Panc1 (cell line): ENCODE data around the gene ADGRF5. TPM values are rescaled to one million over a fixed set of nuclear protein-coding genes. Genes with fewer than 3 reads are reported as not detected.

Source experiments
- ATAC-seq: fragments of 200-7000 bp; cut with Tn5 transposase; 2 replicates; pipeline ENCODE4 v1.9.1; 2020; ENCODE audit warnings: mild to moderate bottlenecking, moderate library complexity
- BruUV-seq: library from RNA; stranded (reverse); fragments of 400-500 nt; replicated peaks from 2 replicates; lab custom pipeline; 2021; lab: Mats Ljungman, UMichigan
- CTCF ChIA-PET: fragments of 300-600 bp; sonication (Branson Sonifier 250); formaldehyde crosslinking; loops from one replicate; lab custom pipeline; 2022; ENCODE audit warnings: antibody characterized with exemption; lab: Charles Lee
- POLR2A ChIA-PET: fragments of 300-600 bp; sonication (Branson Sonifier 250); formaldehyde crosslinking; loops from one replicate; lab custom pipeline; 2022; ENCODE audit warnings: antibody characterized with exemption; lab: Charles Lee
- DNase-seq: peaks from one replicate; pipeline ENCODE4 v3.0.0-alpha.2; 2010; ENCODE audit warnings: low read depth, low spot score
- H3K27ac ChIP-seq: 2 replicates; pipeline ENCODE4 v1.5.1; 2011; ENCODE audit warnings: mild to moderate bottlenecking, low read length, inconsistent platforms
- H3K27me3 ChIP-seq: fragments of 200-500 bp; sonication (Bioruptor generic); 2 replicates; pipeline ENCODE4 v1.6.0; 2014; ENCODE audit warnings: low read length, inconsistent platforms; ENCODE audit not compliant: control insufficient read depth, insufficient read depth
- H3K36me3 ChIP-seq: fragments of 200-500 bp; sonication (Bioruptor generic); 2 replicates; pipeline ENCODE4 v1.5.1; 2014; ENCODE audit warnings: inconsistent platforms, mild to moderate bottlenecking, low read length, moderate library complexity; ENCODE audit not compliant: control insufficient read depth, insufficient read depth
- H3K4me1 ChIP-seq: 2 replicates; pipeline ENCODE4 v1.5.1; 2011; ENCODE audit warnings: inconsistent platforms, mild to moderate bottlenecking, low read length, moderate library complexity; ENCODE audit not compliant: control insufficient read depth, insufficient read depth
- H3K4me3 ChIP-seq, 2 experiments: 2 replicates each; pipeline ENCODE4 v1.5.1; 2011 to 2012; ENCODE audit warnings: low read depth in 2 of 2, low read length in 2 of 2, mild to moderate bottlenecking in 2 of 2, inconsistent platforms in 1 of 2, moderate library complexity in 1 of 2
- H3K9me3 ChIP-seq: fragments of 200-500 bp; sonication (Bioruptor generic); 2 replicates; pipeline ENCODE4 v1.5.1; 2014; ENCODE audit warnings: low read depth, mild to moderate bottlenecking, inconsistent platforms, low read length, moderate library complexity; ENCODE audit not compliant: control insufficient read depth, insufficient read depth
- POLR2AphosphoS5 ChIP-seq: IDR thresholded peaks from 2 replicates; pipeline ENCODE4 v1.6.1; 2012; ENCODE audit warnings: mild to moderate bottlenecking, low read depth, low read length, moderate library complexity
- SIN3A ChIP-seq: IDR thresholded peaks from 2 replicates; pipeline ENCODE4 v1.6.1; 2012; ENCODE audit warnings: low read depth, mild to moderate bottlenecking, low read length, moderate library complexity, borderline replicate concordance; ENCODE audit not compliant: insufficient read depth
- TCF7L2 ChIP-seq: IDR thresholded peaks from 2 replicates; pipeline ENCODE4 v1.6.1; 2011; ENCODE audit warnings: mild to moderate bottlenecking, low read depth, low read length, inconsistent platforms
- in situ Hi-C: cut with HindIII; loops from 2 replicates; pipeline ENCODE4 v1.10.0; 2016; ENCODE audit warnings: low sequenced_read_pairs, low pct_unique_long_range_greater_than_20kb
- intact Hi-C: fragments of 100-400 bp; cut with micrococcal nuclease; formaldehyde crosslinking; loops from one replicate; pipeline ENCODE4 v1.10.0; 2022; ENCODE audit not compliant: unreplicated experiment
- total RNA-seq: library from RNA; stranded (reverse); gene quantifications from one replicate; pipeline ENCODE4 v1.2.1, GENCODE V29; 2021; ENCODE audit not compliant: unreplicated experiment
- TF ChIP-seq, protein P1 (sequence below): fragments of 450-650 bp; IDR thresholded peaks from 2 replicates; pipeline ENCODE4 v1.5.1; 2017; ENCODE audit warnings: mild to moderate bottlenecking
- TF ChIP-seq, protein P2 (sequence below), 2 experiments: IDR thresholded peaks; 2 replicates each; pipeline ENCODE4 v1.6.1; 2011 to 2012; ENCODE audit warnings: low read depth in 2 of 2, control low read depth in 1 of 2, low read length in 1 of 2, mild to moderate bottlenecking in 1 of 2, moderate library complexity in 1 of 2; ENCODE audit not compliant: insufficient read depth in 1 of 2

ADGRF5 gene
- total RNA-seq, 1 experiment from 2014 or later = 0.18 TPM

DNA sequence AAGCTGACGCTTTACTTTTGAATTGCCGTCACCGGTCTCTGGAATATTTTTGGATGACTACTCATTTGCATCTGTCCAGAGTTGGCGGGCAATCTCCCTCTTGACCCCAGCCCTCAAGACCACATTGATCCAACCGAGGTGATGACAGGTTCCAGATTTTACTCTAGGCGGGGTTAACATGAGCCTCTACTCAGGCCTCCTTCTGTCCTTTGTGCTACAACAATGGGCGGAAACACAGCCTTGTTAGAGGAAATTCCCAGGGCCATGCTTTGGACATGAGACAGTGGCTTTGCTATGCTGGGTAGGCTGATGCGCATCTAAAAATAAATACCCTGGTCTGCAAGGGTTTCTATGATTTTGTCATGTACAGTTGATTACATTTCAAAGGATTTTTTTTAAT is 27.0 kb upstream of the ADGRF5 start:
- no peaks in the 10 kb centered on the region for H3K9me3 ChIP-seq
- no peaks in the 10 kb centered on the region for H3K27me3 ChIP-seq
- DNase-seq (no peak), ATAC-seq (no peak)
- no peaks in the 10 kb centered on the region for H3K4me1 ChIP-seq
- no TSS peak for BruUV-seq
- no peak overlapping the region for H3K4me3 ChIP-seq
- no peak for TF ChIP-seq POLR2AphosphoS5
- TF ChIP-seq, protein P1, sequence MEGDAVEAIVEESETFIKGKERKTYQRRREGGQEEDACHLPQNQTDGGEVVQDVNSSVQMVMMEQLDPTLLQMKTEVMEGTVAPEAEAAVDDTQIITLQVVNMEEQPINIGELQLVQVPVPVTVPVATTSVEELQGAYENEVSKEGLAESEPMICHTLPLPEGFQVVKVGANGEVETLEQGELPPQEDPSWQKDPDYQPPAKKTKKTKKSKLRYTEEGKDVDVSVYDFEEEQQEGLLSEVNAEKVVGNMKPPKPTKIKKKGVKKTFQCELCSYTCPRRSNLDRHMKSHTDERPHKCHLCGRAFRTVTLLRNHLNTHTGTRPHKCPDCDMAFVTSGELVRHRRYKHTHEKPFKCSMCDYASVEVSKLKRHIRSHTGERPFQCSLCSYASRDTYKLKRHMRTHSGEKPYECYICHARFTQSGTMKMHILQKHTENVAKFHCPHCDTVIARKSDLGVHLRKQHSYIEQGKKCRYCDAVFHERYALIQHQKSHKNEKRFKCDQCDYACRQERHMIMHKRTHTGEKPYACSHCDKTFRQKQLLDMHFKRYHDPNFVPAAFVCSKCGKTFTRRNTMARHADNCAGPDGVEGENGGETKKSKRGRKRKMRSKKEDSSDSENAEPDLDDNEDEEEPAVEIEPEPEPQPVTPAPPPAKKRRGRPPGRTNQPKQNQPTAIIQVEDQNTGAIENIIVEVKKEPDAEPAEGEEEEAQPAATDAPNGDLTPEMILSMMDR = no peak
- TF ChIP-seq SIN3A = no peak
- TF ChIP-seq, protein P2, sequence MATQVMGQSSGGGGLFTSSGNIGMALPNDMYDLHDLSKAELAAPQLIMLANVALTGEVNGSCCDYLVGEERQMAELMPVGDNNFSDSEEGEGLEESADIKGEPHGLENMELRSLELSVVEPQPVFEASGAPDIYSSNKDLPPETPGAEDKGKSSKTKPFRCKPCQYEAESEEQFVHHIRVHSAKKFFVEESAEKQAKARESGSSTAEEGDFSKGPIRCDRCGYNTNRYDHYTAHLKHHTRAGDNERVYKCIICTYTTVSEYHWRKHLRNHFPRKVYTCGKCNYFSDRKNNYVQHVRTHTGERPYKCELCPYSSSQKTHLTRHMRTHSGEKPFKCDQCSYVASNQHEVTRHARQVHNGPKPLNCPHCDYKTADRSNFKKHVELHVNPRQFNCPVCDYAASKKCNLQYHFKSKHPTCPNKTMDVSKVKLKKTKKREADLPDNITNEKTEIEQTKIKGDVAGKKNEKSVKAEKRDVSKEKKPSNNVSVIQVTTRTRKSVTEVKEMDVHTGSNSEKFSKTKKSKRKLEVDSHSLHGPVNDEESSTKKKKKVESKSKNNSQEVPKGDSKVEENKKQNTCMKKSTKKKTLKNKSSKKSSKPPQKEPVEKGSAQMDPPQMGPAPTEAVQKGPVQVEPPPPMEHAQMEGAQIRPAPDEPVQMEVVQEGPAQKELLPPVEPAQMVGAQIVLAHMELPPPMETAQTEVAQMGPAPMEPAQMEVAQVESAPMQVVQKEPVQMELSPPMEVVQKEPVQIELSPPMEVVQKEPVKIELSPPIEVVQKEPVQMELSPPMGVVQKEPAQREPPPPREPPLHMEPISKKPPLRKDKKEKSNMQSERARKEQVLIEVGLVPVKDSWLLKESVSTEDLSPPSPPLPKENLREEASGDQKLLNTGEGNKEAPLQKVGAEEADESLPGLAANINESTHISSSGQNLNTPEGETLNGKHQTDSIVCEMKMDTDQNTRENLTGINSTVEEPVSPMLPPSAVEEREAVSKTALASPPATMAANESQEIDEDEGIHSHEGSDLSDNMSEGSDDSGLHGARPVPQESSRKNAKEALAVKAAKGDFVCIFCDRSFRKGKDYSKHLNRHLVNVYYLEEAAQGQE (IDR thresholded peaks at IDR 0.05; ENCODE audit: insufficient read depth in 1 of 2, low read depth in 2 of 2, low read length in 1 of 2) = no peak
- in situ Hi-C loops (no loop called here), intact Hi-C loops (no loop called here)
- H3K36me3 ChIP-seq = no peaks in the 10 kb centered on the region
- ChIA-PET CTCF (interaction anchor here (0.6 kb wide), 1 partner anchor 56 kb away, joined by 3 read pairs; no protein-coding TSS in a partner anchor), POLR2A (no interaction called here)
- H3K27ac ChIP-seq = no peak overlapping the region

DNA sequence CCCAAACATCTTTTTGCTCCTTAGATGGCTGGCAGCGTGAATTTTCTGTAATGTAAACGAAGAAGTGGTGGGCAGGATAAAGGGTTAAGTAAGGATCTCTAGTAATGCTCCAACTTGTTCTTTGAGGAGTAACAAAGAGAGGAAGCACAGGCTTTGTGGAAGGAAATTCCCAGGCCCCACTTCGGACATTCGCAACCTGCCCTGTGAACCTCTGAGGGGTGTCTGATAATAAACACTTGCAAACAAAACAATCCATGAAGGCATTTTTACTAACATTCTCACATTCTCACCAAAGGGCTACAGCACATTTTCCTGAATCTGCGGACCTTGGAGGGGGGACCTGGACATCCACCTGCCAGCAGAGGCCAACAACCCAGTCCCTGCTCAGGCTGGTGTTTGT is 25.8 kb upstream of the ADGRF5 start:
- POLR2A ChIA-PET = no interaction called here
- no TSS peak for BruUV-seq
- Histone ChIP-seq H3K27me3 (no peaks in the 10 kb centered on the region), H3K4me3 (no peak overlapping the region), H3K36me3 (no peaks in the 10 kb centered on the region), H3K9me3 (no peaks in the 10 kb centered on the region), H3K4me1 (no peaks in the 10 kb centered on the region), H3K27ac (no peak overlapping the region)
- ATAC-seq (no peak), DNase-seq (no peak)
- intact Hi-C loops (no loop called here), in situ Hi-C loops (no loop called here)
- CTCF ChIA-PET = no interaction called here
- TF ChIP-seq POLR2AphosphoS5 (no peak), TCF7L2 (no peak), SIN3A (no peak)
- TF ChIP-seq, protein P1 = no peak
- TF ChIP-seq, protein P2 (IDR thresholded peaks at IDR 0.05; ENCODE audit: insufficient read depth in 1 of 2, low read depth in 2 of 2, low read length in 1 of 2) = no peak
